Epidermal melanocyte (primary cell): ENCODE data around the gene NKAP.
"Not testable (repeated sequence)": the region's sequence is repeated elsewhere in the genome, so short reads cannot be mapped to it uniquely, and the experiment has no call there.

Experiments used
- DNase-seq: peaks from one replicate; pipeline ENCODE4 v3.0.0; 2011; ENCODE audit warnings: low spot score; ENCODE audit not compliant: insufficient read length

NKAP gene

DNA sequence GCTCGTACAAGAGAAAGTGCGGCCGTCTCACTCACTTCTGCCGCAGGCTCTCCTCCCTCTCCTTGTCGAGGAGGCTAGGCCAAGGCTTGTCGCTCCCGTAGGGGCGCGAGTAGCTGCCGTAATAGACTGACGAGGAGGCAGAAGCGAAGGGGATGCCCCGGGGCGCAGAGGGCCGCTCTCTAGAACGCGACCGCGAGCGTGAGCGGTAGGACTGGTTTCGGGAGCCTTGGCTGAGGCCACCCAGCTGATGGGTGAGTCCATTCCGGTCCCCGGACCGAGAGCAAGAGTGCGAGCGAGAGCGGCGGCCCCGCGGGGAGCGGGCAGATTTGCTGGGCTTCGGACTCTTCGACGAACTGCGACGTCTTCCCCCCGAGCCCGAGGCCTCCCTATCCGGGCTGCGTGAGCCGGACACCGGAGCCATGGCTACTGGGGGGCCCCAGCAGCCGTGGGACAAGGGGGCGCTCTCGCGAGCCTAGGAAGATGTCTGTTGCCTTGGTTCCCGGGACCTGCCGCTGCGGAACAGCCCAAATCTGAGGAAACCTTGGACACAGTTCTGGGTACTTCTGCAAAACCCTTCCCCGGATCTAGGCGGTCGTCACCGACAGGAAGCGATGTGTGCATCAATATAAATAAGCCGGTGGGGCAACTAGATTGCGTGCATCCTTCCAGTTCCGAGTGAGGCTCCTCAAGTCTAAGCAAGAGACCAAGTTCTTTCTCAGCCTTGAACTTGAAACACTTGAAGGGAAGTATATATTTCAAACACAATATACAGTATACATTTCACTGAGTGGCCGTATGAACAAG lies at the start of gene NKAP:
TSS of gene NKAP (minus strand) at position 567 of the 804 bp plus-strand sequence. CDS start at position 421, 146 bp downstream.
- peak; percentile 49 for DNase-seq

DNA sequence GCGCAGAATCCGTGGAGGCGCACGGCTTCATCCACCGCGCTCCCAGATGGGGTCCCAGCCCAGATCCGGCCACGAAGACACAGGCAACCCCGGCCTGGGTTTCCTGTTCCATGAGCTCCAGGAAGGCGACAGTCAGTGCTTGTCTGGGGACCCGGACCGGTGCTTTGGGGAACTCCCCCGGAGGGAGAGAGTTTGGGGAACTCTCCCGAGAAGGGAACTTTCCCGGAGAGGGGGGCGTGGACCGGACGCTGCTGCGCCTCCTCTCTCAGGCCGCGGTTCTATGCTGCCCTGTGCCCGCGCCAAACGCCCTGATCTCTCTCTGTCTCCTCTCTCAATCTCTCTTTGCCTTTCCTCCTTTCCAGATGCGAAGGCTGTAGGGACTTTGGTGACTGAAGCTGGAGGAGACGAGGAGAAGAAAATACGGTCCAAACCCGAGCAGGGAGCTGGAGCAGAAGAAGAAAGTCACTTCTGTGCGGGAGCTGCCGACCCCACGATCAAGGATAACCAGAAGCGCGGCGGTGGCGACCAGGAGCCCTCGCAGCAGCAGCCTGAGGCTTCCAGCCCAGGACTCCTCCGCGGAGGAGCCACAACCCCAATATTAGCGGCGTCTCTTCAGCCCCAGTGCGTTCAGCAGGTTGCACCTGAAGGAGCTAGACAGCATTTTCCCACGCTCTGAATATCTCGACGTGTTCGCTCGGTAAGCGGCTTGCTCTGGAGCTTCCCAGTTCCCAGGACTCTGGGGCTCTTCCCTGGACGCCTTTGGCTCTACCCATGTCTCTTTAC lies 47.6 kb upstream of the NKAP start:
- no peak for DNase-seq

DNA sequence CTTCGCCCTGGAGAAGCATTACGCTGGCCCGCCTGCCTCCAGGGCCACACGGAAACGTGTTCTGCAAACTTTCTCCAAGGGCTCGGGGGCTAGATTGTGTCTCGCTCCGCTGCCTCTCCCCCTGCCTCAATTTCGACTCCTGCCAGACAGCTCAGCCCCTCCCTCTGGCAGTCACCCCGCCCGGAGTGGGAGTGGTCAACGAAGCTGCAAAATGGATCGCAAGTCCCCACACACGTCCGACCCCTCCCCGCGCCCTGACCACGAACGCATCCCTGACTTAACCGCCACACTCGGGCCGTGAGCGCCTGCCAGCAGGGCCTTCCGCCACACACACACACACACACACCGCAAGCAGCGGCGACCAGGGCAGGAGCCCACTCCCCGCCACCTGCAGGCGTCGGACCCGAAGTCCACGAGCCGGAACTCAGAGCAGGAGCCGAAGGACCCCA lies 47.0 kb upstream of the NKAP start:
- DNase-seq: no peak

DNA sequence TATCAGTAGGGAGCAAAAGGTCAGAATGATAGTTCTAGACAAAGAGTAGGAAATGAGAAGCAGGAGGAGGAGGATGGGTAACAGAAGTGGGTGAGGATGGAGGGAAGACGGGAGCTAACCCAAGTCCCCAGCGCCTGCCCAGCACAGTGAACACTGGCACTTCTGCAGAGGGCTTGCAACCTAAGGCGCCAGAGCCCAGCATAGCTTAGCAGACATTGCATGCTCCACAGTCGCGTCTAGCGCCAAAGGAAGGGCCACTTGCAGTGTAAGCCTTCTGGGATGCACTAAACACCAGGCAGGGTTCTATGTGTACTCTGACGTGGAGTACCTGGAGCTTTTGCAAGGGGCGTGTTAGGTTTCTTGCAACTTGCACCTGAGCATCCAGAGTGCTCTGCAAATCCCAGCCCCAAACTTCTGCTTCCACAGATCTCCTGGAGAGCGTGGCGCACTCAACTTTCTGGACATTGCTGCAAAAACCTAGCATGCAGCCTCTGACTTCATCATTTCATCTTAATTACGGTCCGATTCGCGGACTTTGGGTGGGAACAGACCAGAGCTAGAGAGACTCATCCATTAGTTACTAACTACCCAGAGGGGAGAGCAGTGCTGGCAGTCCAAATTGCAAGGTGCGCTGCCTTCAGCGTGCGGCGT lies 46.5 kb upstream of the NKAP start:
- DNase-seq: no peak

DNA sequence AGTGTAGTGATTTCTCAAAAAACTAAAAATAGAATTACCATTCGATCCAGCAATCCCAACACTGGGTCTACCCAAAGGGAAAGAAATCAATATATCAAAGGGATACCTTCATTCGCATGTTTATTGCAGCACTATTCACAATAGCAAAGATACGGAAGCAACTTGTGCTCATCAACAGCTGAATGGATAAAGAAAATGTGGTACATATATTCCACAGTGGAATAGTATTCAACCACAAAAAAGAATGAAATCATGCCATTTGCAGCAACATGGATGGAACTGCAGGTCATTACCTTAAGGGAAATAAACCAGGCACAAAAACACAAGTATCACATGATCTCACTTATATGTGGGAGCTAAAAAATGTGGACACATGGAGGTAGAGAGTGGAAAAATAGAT lies 42.7 kb upstream of the NKAP start:
- no peak for DNase-seq

DNA sequence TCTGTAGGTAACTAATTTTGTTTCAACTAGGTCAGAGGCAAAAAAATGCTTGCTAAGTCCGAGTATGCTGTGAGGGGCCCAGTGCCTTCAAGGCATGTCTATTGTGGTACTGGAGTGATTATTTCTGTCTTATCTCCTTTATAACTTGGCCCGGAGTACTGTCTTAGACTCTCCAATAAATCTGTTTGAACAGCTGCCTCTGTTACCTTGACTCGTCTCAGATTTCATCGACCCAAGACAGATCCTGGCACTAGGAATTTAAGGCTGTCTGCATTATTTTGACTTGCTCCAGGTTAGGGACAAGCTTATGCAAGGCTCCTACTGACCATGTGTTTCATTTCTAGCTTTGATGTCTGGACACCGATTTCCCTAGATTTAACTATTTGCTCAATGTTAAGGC lies 41.1 kb upstream of the NKAP start:
- no peak for DNase-seq

DNA sequence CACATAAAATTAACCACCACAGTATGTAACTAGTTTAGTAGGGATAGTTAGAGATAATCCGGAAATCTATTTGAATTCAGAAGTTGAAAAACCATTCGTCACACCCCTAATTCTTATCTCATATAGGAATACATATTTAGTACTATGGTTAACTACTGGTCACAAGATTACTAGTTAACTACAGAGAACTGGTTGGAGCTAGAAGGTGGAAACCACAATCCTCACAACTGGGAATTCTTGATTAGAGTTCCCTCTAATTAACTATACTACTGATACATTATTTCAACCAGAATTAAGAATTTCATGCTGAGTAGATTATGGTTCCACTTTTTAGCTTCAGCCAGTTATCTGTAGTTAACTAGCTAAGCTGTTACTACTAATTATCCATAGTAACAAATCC lies 39.9 kb upstream of the NKAP start:
- no peak for DNase-seq

DNA sequence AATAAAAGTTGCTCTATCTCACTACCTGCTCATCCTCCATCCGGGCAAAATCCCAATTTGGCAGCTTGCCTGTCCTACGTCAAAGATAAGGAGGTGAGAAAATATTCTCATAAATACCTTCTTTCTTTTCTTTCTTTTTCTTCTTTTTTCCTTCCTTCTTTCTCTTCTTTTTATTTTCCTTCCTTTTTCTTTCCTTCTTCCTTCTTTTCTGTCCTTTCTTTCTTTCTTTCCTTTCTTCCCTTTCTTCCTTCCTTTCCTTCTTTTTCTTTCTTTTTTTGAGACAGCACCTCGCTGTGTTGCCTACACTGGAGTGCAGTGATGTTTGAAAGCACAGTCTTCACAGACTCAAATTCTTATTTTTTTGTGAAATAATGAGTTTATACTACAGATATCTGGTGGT lies 38.6 kb upstream of the NKAP start:
- DNase-seq: no peak

DNA sequence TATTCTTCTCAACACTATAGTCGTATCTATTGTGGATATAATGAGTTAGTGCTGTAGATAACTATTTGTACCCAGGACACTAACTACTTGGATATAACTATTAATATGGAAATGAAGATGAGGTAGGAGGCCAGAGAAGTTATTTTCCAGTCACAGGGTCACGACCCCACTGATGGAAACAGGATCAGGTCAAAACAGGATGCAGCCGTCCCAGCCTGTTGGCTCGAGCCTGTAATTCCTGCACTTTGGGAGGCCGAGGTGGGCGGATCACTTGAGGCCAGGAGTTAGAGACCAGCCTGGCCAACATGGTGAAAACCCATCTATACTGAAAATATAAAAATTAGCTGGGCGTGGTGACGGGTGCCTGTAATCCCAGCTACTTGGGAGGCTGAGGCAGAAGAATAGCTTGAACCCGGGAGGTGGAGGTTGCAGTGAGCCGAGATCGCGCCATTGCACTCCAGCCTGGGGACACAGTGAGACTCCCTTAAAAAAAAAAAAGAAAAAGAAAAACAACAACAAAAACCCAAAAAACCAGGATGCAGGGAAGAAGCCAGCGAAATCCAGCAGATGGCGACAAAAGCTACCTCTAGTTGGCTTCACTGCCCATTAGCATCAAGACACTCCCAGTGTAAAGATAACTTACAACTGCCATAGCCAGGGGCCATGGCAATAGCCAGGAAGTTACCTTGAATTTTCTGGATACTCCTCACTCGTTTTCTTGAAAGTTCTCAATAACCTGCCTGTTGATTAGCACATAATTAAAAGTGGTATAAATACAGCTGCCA lies 37.9 kb upstream of the NKAP start:
- DNase-seq: no peak

DNA sequence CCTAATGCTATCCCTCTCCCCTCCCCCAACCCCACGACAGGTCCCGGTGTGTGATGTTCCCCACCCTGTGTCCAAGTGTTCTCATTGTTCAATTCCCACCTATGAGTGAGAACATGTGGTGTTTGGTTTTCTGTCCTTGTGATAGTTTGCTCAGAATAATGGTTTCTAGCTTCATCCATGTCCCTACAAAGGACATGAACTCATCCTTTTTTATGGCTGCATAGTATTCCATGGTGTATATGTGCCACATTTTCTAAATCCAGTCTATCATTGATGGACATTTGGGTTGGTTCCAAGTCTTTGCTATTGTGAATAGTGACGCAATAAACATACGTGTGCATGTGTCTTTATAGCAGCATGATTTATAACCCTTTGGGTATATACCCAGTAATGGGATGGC lies 33.6 kb upstream of the NKAP start:
- DNase-seq: not testable (repeated sequence)

DNA sequence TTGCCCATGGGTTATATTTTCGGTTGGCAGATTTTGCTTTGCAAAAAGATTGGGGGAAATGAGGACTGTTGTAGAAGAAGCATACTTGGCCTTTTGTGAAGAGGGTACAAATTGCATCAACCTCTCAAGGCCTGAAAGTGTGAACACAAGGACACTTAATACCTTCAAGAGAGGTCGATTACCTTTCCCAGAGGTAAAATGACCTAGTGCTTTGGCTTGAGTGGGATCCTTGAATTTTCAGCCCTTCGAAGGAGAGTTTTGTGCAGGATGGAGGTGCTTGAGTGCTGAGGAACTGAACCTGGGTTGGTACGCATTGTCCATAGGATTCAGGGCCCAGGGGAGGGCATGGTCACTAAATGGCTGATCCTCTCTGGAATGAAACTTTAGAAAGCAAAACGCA lies 27.6 kb upstream of the NKAP start:
- no peak for DNase-seq

DNA sequence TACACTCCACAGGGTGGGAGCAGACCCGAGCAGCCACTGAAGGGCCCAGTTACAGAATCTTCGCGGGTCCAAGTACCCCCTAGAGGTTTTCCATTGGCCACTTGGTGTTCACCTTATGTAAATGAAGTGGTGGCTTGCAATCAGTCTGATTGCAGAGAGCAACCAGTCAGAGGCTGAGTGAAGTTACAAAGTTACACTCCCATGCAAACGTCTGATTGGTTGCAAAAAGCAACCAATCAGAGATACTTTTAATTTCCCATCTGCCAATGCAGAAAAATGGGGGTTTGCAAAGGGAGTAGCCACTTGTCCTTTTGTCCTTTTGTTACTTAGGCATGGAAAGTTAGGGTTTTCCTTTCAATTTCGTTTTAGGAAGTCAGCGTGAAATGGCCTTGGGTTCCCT lies 27.0 kb upstream of the NKAP start:
- no peak for DNase-seq

DNA sequence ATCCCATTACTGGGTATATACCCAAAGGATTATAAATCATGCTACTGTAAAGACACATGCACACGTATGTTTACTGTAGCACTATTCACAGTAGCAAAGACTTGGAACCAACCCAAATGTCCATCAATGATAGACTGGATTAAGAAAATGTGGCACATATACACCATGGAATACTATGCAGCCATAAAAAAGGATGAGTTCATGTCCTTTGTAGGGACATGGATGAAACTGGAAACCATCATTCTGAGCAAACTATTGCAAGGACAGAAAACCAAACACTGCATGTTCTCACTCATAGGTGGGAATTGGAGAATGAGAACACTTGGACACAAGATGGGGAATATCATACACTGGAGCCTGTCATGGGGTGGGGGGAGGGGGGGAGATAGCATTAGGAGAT lies 23.3 kb upstream of the NKAP start:
- not testable (repeated sequence) for DNase-seq

DNA sequence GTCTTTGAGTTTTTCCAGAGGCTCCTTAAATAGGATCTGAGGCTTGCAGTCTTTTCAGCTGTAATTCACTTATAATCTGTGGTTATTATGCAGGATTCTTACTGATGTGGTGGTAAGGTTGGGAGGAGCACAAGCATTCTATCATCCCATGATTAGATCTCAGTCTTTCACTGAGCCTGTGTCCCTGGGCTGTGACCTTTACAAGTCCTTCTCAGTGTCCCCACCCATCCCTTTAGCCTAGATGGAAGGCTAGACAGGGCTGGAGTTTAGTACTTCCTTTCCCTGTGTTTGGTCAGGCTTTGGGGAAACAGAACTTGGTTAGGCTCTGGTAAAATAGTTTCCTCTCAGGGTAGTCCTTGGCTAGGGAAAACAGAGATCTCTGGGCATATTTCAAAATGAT lies 17.1 kb upstream of the NKAP start:
- DNase-seq: no peak

DNA sequence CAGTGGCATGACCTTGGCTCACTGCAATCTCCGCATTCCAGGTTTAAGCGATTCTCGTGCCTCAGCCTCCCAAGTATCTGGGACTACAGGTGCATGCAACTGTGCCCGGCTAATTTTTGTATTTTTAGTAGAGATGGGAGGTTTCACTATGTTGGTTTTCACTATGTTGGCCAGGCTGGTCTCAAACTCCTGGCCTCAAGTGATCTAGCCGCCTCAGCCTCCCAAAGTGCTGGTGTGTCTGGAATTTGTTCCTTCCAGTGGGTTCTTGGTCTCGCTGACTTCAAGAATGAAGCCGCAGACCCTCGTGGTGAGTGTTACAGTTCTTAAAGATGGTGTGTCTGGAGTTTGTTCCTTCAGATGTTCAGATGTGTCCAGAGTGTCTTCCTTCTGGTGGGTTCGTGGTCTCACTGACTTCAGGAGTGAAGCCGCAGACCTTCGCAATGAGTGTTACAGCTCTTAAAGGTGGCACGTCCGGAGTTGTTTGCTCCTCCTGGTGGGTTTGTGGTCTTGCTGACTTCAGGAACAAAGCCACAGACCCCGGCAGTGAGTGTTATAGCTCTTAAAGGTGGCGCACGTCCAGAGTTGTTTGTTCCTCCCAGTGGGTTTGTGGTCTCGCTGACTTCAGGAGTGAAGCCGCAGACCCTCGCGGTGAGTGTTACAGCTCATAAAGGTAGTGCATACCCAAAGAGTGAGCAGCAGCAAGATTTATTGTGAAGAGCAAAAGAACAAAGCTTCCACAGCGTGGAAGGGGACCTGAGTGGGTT lies 12.4 kb upstream of the NKAP start:
- not testable (repeated sequence) for DNase-seq

DNA sequence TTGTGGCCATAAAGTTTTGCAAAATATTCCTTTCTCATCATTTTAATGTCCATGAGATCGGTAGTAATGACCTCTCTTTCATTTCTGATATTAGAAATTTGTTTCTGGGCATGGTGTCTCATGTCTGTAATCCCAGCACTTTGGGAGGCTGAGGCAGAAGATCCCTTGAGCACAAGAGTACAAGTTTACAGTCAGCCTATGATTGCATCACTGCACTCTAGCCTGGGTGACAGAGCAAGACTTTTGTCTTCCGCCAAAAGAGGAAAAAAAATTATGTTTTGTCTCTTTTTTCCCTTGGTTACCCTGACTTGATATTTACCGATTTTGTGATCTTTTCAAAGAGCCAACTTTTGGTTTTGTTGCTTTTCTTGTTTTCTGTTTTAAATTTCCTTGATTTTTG lies 10.8 kb upstream of the NKAP start:
- DNase-seq: no peak

DNA sequence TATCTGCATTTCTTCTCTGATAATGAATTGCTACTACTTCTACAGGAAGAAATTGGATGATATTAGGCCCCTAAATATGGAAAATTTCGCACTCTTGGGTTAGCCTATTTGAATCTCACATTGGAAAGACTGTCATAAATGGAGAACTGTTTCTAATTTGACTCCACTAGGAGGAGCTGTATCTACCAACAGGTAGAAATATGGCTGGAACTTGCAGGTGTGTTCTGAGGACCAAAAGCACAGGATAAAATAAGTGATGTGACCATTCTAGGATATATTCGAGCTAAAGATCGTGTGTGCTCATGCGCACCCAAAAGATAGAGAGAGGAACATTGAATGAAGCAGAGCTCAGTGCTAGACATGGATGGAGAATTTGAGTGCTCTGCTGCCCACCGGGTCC lies 4.8 kb upstream of the NKAP start:
- no peak for DNase-seq

DNA sequence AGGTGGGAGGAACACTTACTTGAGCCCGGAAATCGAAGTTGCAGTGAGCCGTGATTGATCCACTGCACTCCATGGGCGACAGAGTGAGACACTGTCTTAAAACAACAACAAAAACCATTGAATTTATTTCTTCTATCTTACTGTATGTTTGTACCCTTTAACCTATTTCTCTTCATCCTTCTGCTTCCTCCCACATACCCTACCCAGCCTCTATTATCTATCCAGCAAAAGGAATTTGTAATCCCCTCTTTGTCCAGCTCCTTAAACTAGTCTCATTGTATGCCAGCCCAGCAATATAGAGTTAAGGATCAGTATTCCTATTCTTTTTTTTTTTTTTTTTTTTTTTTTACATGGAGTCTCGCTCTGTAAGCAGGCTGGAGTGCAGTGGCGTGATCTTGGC lies 1.9 kb upstream of the NKAP start:
- no peak for DNase-seq

DNA sequence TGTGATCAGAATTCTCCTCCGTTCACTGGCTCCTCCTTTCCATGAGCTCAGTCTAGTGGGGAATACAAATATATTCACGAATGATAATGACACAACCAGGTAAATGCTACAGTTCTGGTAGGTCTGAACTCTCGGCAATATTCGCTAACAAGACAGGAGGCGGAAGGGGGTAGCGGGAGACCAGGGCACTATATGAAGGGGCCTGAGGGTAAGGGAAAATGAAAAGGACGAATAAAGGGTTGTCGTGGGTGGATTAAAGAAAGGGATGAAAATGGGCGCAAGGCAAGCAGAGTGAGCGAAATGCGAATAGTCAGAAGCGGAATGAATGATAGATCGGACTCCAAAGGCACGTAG lies 743 bp downstream of the NKAP start:
- no peak for DNase-seq

DNA sequence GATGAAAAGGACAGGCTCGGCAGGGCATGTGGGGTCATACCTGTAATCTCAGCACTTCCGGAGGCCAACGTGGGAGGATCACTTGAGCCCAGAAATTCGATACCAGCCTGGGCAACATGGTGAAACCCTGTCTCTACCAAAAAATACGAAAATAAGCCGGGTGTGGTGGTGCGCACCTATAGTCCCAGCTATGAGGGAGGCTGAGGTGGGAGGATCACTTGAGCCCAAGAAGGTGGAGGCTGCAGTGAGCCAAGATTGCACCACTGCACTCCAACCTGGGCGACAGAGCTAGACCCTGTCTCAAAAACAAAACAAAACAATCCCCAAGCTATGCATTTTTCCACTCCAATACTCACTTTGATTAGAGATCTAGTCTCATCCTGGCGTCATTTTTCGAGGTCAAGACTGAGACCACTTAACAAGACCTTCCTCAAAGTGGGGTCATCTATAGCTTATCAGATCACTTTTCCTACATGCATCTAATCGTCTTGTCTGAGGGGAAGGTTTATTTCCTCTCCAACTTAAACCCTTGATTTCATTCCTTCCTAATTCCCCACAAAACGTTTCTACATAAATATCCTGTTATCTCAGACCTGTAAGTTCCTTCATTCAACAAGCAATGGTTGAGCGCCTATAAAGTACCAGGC lies 1.3 kb downstream of the NKAP start:
- no peak for DNase-seq
